T-helper 1 cell (primary cell): ENCODE data around the gene PIBF1.

Experiments
- DNase-seq, 5 donors: peaks; one replicate each; pipeline ENCODE4 v3.0.0-alpha.2; 2012 to 2020

The PIBF1 gene

GRCh38 chr13:73061876-73062275, 279.9 kb downstream of the PIBF1 start:
- no peak for DNase-seq

- DNase-seq, result no peak
These were observed 280.5 kb downstream of the PIBF1 start for GRCh38 chr13:73062468-73062867.

- DNase-seq, result no peak
These were observed 281.2 kb downstream of the PIBF1 start for GRCh38 chr13:73063166-73063565.

GRCh38 chr13:73065036-73065435, 283.1 kb downstream of the PIBF1 start:
- no peak for DNase-seq

GRCh38 chr13:73065665-73066340, 283.9 kb downstream of the PIBF1 start:
- no peak for DNase-seq
